Mucosa of descending colon (tissue), 3 donors: ENCODE results near the gene POLR2F. TPM values are rescaled to one million over a fixed set of nuclear protein-coding genes. Genes with fewer than 3 reads are reported as not detected.
A peak's percentile ranks its signal among the peaks of the same experiment; 100 is the strongest.

Source experiments
- ATAC-seq: fragments of 200-7000 bp; cut with Tn5 transposase; one replicate; pipeline ENCODE4 v1.9.1; 2020; ENCODE audit warnings: mild to moderate bottlenecking, moderate library complexity
- DNase-seq, 3 donors: peaks; one replicate each; pipeline ENCODE4 v3.0.0-alpha.2; 2020
- H3K36me3 ChIP-seq: fragments of 200-600 bp; one replicate; pipeline ENCODE4 v1.8.0; 2021; ENCODE audit warnings: low read depth, mild to moderate bottlenecking
- H3K4me1 ChIP-seq: fragments of 200-600 bp; one replicate; pipeline ENCODE4 v1.8.0; 2021; ENCODE audit warnings: low read depth, mild to moderate bottlenecking
- H3K4me3 ChIP-seq: fragments of 200-600 bp; one replicate; pipeline ENCODE4 v1.8.0; 2021; ENCODE audit warnings: mild to moderate bottlenecking
- H3K9me3 ChIP-seq: fragments of 200-600 bp; one replicate; pipeline ENCODE4 v1.8.0; 2021; ENCODE audit warnings: mild to moderate bottlenecking
- intact Hi-C, 2 donors: fragments of 100-400 bp; cut with DNase I in 1 of 2; cut with micrococcal nuclease in 1 of 2; formaldehyde crosslinking; loops; one replicate each; pipeline versions ENCODE4 v1.11.0 to v1.11.1; 2022; cut with DNase I, micrococcal nuclease
- total RNA-seq, 3 donors: library from RNA; stranded (reverse); fragmentation: NEBNext Ultra II Directional in 2 of 3; extraction: Animal tissue kit (Norgen Biotek cat#: 25700) in 2 of 3; gene quantifications; one replicate each; pipeline versions ENCODE4 v1.2.1 to v1.2.4, GENCODE V29; 2021 to 2023
- TF ChIP-seq, protein P1 (sequence below): fragments of 200-600 bp; IDR thresholded peaks from one replicate; pipeline ENCODE4 v1.8.0; 2022; ENCODE audit warnings: antibody characterized with exemption, mild to moderate bottlenecking
- donor health status: DM: no; HTN: no; CAD: no; lungs with moderate emphysema.
- donor health status: DM: no; HTN: no; CAD: no.
- donor health status: DM: no; HTN: yes; CAD: no.

POLR2F gene
- total RNA-seq, 3 donors from 2014 or later = 54.4 to 69.3 (median 61.3) TPM

DNA sequence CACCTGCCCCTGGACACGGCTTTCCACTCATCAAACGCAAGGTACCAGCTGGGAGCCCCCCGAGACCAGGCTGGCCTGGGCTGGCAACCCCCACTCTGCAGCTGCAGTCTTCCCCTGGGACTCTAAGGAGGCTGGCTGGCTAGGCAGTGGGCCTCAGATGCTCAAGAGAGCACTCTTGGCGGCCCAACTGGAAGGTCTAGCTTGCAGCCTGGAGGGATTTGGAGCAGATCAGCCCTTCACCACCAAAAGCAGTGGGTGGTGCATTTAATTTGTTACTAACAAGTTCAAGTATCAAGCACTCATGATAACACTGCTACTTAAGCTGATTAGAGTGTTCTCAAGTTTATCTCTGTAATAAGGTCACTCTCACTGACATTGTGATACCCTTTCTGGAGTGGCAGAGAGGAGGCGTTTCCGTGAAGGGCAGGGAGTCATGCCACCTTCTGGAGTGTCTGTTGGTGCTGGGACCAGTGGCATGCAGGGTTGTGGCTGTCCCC lies 21.6 kb upstream of the POLR2F start:
- intact Hi-C loops = no loop called here
- TF ChIP-seq, protein P1, sequence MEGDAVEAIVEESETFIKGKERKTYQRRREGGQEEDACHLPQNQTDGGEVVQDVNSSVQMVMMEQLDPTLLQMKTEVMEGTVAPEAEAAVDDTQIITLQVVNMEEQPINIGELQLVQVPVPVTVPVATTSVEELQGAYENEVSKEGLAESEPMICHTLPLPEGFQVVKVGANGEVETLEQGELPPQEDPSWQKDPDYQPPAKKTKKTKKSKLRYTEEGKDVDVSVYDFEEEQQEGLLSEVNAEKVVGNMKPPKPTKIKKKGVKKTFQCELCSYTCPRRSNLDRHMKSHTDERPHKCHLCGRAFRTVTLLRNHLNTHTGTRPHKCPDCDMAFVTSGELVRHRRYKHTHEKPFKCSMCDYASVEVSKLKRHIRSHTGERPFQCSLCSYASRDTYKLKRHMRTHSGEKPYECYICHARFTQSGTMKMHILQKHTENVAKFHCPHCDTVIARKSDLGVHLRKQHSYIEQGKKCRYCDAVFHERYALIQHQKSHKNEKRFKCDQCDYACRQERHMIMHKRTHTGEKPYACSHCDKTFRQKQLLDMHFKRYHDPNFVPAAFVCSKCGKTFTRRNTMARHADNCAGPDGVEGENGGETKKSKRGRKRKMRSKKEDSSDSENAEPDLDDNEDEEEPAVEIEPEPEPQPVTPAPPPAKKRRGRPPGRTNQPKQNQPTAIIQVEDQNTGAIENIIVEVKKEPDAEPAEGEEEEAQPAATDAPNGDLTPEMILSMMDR = no peak
- no peaks in the 10 kb centered on the region for H3K36me3 ChIP-seq
- H3K4me1 ChIP-seq = peaks cover 11% of the 10 kb centered on the region
- no peak for DNase-seq
- no peak for ATAC-seq
- no peak overlapping the region for H3K4me3 ChIP-seq
- no peaks in the 10 kb centered on the region for H3K9me3 ChIP-seq

DNA sequence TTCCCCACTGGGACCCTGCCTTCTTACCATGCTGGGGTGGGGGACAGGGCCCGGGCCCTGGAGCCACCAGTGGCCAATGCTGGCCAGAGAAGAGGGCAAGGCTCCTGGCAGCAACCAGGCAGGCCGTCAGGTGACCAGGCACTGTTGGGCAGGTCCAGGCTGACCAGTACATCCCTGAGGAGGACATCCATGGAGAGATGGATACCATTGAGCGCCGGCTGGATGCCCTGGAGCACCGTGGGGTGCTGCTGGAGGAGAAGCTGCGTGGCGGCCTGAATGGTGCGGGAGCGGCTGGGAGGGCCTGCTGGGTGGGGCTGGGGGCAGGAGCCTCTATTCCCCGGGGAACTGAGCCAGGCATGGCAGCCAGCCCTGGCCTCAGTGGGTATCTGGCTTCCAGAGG lies 21.1 kb upstream of the POLR2F start:
- Histone ChIP-seq H3K9me3 (no peaks in the 10 kb centered on the region), H3K4me1 (peaks cover 11% of the 10 kb centered on the region), H3K36me3 (no peaks in the 10 kb centered on the region), H3K4me3 (no peak overlapping the region)
- TF ChIP-seq, protein P1 = no peak
- DNase-seq = no peak
- intact Hi-C loops = no loop called here
- ATAC-seq = no peak

DNA sequence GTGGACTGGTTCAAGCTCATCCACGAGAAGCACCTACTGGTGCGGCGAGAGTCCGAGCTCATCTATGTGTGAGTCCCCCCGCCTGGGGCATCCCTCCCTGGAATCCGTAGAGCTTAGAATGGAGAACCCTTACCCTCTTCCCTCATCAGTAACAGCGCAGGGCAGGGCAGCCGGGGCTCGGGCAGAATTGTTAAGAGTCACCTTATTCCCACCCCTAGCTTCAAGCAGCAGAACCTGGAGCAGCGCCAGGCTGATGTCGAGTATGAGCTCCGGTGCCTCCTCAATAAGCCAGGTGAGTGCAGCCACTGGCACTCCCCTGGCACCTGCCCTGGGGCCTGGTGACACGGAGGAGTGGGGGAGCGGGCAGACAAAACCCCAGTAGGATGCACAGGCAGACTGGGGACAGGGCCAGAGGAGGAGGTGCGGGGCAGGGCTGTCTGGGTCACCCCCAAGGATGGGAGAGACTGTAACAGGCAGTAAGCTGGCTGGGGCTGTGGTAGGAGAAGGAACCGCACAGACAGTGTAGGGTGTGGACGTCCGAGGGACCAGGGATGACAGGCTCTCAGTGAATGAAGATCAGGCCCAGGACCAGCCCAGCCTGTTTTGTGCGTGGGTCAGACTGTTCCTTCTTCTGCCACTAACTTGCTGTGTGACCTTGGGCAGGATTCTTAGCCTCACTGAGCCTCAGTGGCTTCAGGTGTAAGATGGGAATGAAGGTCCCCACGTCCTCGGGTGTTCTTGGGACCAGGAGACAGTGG lies 20.5 kb upstream of the POLR2F start:
- ATAC-seq (no peak), DNase-seq (peak in 1 of 3 donors; percentile 14)
- TF ChIP-seq, protein P1 = no peak
- H3K36me3 ChIP-seq = no peaks in the 10 kb centered on the region
- intact Hi-C loops = no loop called here
- no peak overlapping the region for H3K4me3 ChIP-seq
- H3K9me3 ChIP-seq = no peaks in the 10 kb centered on the region
- peaks cover 11% of the 10 kb centered on the region for H3K4me1 ChIP-seq

DNA sequence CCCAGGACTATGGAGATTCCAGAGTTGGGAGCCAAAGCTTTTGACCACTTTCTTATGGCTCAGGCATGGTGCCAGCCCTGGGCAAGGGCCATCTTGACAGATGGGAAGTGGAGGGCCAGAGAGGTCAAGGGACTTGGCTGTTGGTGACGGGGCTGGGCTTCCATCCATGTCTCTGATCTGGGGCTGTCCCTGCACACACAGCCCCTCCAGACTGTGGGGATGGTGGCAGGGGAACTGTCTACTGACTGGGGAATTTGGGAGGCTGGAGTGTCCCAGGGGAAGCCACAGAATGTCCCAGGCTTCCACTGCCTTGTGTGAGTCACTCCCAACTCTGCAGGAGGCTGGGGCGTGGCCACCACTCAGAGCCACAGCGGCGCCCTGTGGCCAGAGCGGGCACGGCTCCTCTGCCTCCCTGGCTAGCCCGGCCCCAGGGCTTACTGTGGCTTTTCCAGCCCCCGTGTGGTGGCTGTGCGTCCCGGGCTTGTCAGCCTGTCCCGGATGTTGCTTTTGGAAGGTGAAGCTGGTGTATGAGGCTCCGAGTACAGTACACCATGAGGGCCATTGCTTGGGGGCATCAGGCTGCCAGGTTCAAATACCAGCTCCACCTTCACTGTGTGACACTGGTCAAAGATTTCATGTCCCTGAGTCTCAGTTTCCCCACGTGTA lies 19.7 kb upstream of the POLR2F start:
- intact Hi-C loops = no loop called here
- no peaks in the 10 kb centered on the region for H3K9me3 ChIP-seq
- no peaks in the 10 kb centered on the region for H3K36me3 ChIP-seq
- peak; percentile 90 to 97 (median 95) for DNase-seq
- H3K4me1 ChIP-seq = peaks cover 11% of the 10 kb centered on the region
- TF ChIP-seq, protein P1 = peak; percentile 98
- ATAC-seq = peak; percentile 100
- H3K4me3 ChIP-seq = no peak overlapping the region

DNA sequence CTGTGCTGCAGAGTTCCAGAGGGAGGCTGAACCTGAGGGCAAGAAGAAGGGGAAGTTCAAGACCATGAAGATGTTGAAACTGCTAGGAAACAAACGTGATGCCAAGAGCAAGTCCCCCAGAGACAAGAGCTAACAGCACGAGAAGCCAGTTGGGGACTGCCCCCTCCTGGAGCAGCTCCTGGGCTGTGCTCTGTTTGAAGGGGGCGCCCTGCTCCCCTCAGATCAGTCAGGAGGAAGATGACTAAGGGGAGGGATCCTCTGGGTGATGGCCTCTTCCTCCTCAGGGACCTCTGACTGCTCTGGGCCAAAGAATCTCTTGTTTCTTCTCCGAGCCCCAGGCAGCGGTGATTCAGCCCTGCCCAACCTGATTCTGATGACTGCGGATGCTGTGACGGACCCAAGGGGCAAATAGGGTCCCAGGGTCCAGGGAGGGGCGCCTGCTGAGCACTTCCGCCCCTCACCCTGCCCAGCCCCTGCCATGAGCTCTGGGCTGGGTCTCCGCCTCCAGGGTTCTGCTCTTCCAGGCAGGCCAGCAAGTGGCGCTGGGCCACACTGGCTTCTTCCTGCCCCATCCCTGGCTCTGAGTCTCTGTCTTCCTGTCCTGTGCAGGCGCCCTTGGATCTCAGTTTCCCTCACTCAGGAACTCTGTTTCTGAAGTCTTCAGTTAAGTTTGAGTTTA lies 12.7 kb upstream of the POLR2F start:
- Histone ChIP-seq H3K4me1 (no peaks in the 10 kb centered on the region), H3K4me3 (no peak overlapping the region), H3K9me3 (no peaks in the 10 kb centered on the region), H3K36me3 (peaks cover 5% of the 10 kb centered on the region)
- TF ChIP-seq, protein P1 = no peak
- intact Hi-C loops = no loop called here
- ATAC-seq = no peak
- no peak for DNase-seq
